GM18868 (cell line): Measurements from ENCODE around the gene OVCA2.
A peak's percentile ranks its signal among the peaks of the same experiment; 100 is the strongest.

ENCODE experiments used
- ATAC-seq: cut with Tn5 transposase; IDR thresholded peaks from one replicate; pipeline ENCODE4 v1.9.1; 2021; ENCODE audit warnings: mild to moderate bottlenecking, moderate library complexity; ENCODE audit not compliant: unreplicated experiment

The OVCA2 gene

GRCh38 chr17:2064520-2064971 is 22.7 kb downstream of the OVCA2 start:
- no peak for ATAC-seq

GRCh38 chr17:2064980-2065785 is 23.4 kb downstream of the OVCA2 start:
- peak; percentile 44 for ATAC-seq

- no peak for ATAC-seq
Measured at GRCh38 chr17:2065949-2066400, 24.2 kb downstream of the OVCA2 start.

- no peak for ATAC-seq
Measured at GRCh38 chr17:2067048-2067561, 25.3 kb downstream of the OVCA2 start.

GRCh38 chr17:2067608-2068024 is 25.8 kb downstream of the OVCA2 start:
- no peak for ATAC-seq

- no peak for ATAC-seq
Measured at GRCh38 chr17:2068031-2068518, 26.3 kb downstream of the OVCA2 start.

GRCh38 chr17:2068519-2069051 is 26.8 kb downstream of the OVCA2 start:
- no peak for ATAC-seq

- ATAC-seq: peak; percentile 77
Measured at GRCh38 chr17:2070241-2071023, 28.6 kb downstream of the OVCA2 start.

GRCh38 chr17:2071024-2071385 is 29.2 kb downstream of the OVCA2 start:
- no peak for ATAC-seq

GRCh38 chr17:2071455-2072281 is 29.8 kb downstream of the OVCA2 start:
- ATAC-seq: no peak

GRCh38 chr17:2074919-2075318 is 33.1 kb downstream of the OVCA2 start:
- ATAC-seq: no peak

- no peak for ATAC-seq
Measured at GRCh38 chr17:2075336-2076086, 33.7 kb downstream of the OVCA2 start.

GRCh38 chr17:2076087-2076984 is 34.5 kb downstream of the OVCA2 start:
- ATAC-seq: no peak

GRCh38 chr17:2077040-2077439 is 35.2 kb downstream of the OVCA2 start:
- ATAC-seq: no peak

- no peak for ATAC-seq
Measured at GRCh38 chr17:2081564-2081963, 39.7 kb downstream of the OVCA2 start.

GRCh38 chr17:2082003-2082781 is 40.4 kb downstream of the OVCA2 start:
- no peak for ATAC-seq

GRCh38 chr17:2083613-2084035 is 41.8 kb downstream of the OVCA2 start:
- ATAC-seq: no peak
